Stimulated activated naive CD8-positive, alpha-beta T cell treated with anti-CD3 and anti-CD28 coated beads, Interleukin-15, amount 100 ng/mL, for 72 hours (primary cell): ENCODE results near the gene CADM3.

ENCODE experiments used
- ATAC-seq: fragments of 150-1000 bp; cut with Tn5 transposase; 2 replicates; pipeline ENCODE4 v1.10.0; 2021; ENCODE audit warnings: mild to moderate bottlenecking, moderate library complexity
- DNase-seq, 2 donors: peaks; one replicate each; pipeline ENCODE4 v3.0.0; 2021 to 2022
- H3K27ac Mint-ChIP-seq, 2 donors: one replicate each; pipeline ENCODE4 v1.8.0; 2022; ENCODE audit warnings: mild to moderate bottlenecking in 2 of 2, mixed read lengths in 2 of 2, moderate library complexity in 2 of 2
- H3K27me3 Mint-ChIP-seq: one replicate; pipeline ENCODE4 v1.8.0; 2022; ENCODE audit warnings: mixed read lengths
- H3K4me1 Mint-ChIP-seq: one replicate; pipeline ENCODE4 v1.8.0; 2022; ENCODE audit warnings: mild to moderate bottlenecking, mixed read lengths
- H3K4me3 Mint-ChIP-seq, 2 donors: one replicate each; pipeline ENCODE4 v1.8.0; 2022; ENCODE audit warnings: mild to moderate bottlenecking in 2 of 2, mixed read lengths in 2 of 2, moderate library complexity in 1 of 2
- H3K9me3 Mint-ChIP-seq, 2 donors: one replicate each; pipeline ENCODE4 v1.8.0; 2022; ENCODE audit warnings: mixed read lengths in 2 of 2

The CADM3 gene

GRCh38 chr1:159250638-159251216 is 79.3 kb downstream of the CADM3 start:
- Mint-ChIP-seq H3K27me3 (peaks cover 59% of the 10 kb centered on the region), H3K9me3 (no peaks in the 10 kb centered on the region), H3K4me3 (no peak overlapping the region), H3K27ac (no peak overlapping the region), H3K4me1 (no peaks in the 10 kb centered on the region)
- DNase-seq (no peak), ATAC-seq (no peak)
